ENCODE data around the gene FAM120A. TPM values are rescaled to one million over a fixed set of nuclear protein-coding genes. Genes with fewer than 3 reads are reported as not detected.

The FAM120A gene
- total RNA-seq, 1 donor from 2014 or later: 107 TPM

- DNase-seq (no peak), ATAC-seq (ENCODE audit: low read depth) (no peak)
- intact Hi-C loops (cut with micrococcal nuclease): no loop called here
- ChIA-PET POLR2A (interaction anchor here (1.0 to 1.8 kb wide), 2 partner anchors 10 to 15 kb away, joined by 3 to 7 read pairs; partner anchors contain the start of gene FAM120AOS), CTCF (interaction anchor here (1.3 kb wide), 1 partner anchor 97 kb away, joined by 3 read pairs; no protein-coding TSS in a partner anchor)
- H3K9me3 Mint-ChIP-seq: no peaks in the 10 kb centered on the region
- no peak overlapping the region for H3K27ac Mint-ChIP-seq
- no peaks in the 10 kb centered on the region for H3K27me3 Mint-ChIP-seq
- peaks cover 65% of the 10 kb centered on the region for H3K4me1 Mint-ChIP-seq
- TF ChIP-seq CTCF (IDR thresholded peaks at IDR 0.05): no peak
- H3K36me3 Mint-ChIP-seq (ENCODE audit: low read depth): peaks cover 24% of the 10 kb centered on the region
- H3K4me3 Mint-ChIP-seq: no peak overlapping the region
These were observed 17.4 kb downstream of the FAM120A start for GRCh38 chr9:93468763-93469456.

- no peaks in the 10 kb centered on the region for H3K27me3 Mint-ChIP-seq
- intact Hi-C loops (cut with micrococcal nuclease): no loop called here
- peaks cover 51% of the 10 kb centered on the region for H3K4me1 Mint-ChIP-seq
- peaks cover 33% of the 10 kb centered on the region for H3K36me3 Mint-ChIP-seq (ENCODE audit: low read depth)
- no peak for DNase-seq
- H3K27ac Mint-ChIP-seq: no peak overlapping the region
- POLR2A ChIA-PET: no interaction called here
- no peak overlapping the region for H3K4me3 Mint-ChIP-seq
- no peak for ATAC-seq (ENCODE audit: low read depth)
- no peak for TF ChIP-seq CTCF (IDR thresholded peaks at IDR 0.05)
- no peaks in the 10 kb centered on the region for H3K9me3 Mint-ChIP-seq
- CTCF ChIA-PET: no interaction called here
These were observed 18.9 kb downstream of the FAM120A start for GRCh38 chr9:93470391-93470790.

GRCh38 chr9:93471124-93471523, 19.6 kb downstream of the FAM120A start:
- POLR2A ChIA-PET: no interaction called here
- Mint-ChIP-seq H3K36me3 (ENCODE audit: low read depth) (peaks cover 39% of the 10 kb centered on the region), H3K9me3 (no peaks in the 10 kb centered on the region), H3K4me3 (no peak overlapping the region), H3K27me3 (no peaks in the 10 kb centered on the region), H3K27ac (no peak overlapping the region), H3K4me1 (peaks cover 44% of the 10 kb centered on the region)
- CTCF ChIA-PET: no interaction called here
- DNase-seq (no peak), ATAC-seq (ENCODE audit: low read depth) (no peak)
- intact Hi-C loops (cut with micrococcal nuclease): no loop called here
- no peak for TF ChIP-seq CTCF (IDR thresholded peaks at IDR 0.05)

GRCh38 chr9:93473411-93473810, 21.9 kb downstream of the FAM120A start:
- Mint-ChIP-seq H3K4me3 (no peak overlapping the region), H3K27me3 (no peaks in the 10 kb centered on the region), H3K36me3 (ENCODE audit: low read depth) (peaks cover 59% of the 10 kb centered on the region), H3K27ac (no peak overlapping the region), H3K9me3 (no peaks in the 10 kb centered on the region), H3K4me1 (peaks cover 22% of the 10 kb centered on the region)
- CTCF ChIA-PET: no interaction called here
- DNase-seq: no peak
- ATAC-seq (ENCODE audit: low read depth): no peak
- TF ChIP-seq CTCF (IDR thresholded peaks at IDR 0.05): no peak
- POLR2A ChIA-PET: no interaction called here
- intact Hi-C loops (cut with micrococcal nuclease): no loop called here

GRCh38 chr9:93475108-93475507, 23.6 kb downstream of the FAM120A start:
- ChIA-PET POLR2A (no interaction called here), CTCF (no interaction called here)
- no peak for DNase-seq
- Mint-ChIP-seq H3K27me3 (no peaks in the 10 kb centered on the region), H3K9me3 (no peaks in the 10 kb centered on the region), H3K27ac (no peak overlapping the region), H3K36me3 (ENCODE audit: low read depth) (peaks cover 70% of the 10 kb centered on the region), H3K4me3 (no peak overlapping the region), H3K4me1 (peaks cover 13% of the 10 kb centered on the region)
- intact Hi-C loops (cut with micrococcal nuclease): no loop called here
- no peak for ATAC-seq (ENCODE audit: low read depth)
- no peak for TF ChIP-seq CTCF (IDR thresholded peaks at IDR 0.05)
